ENCODE data around the gene NUP188.

The NUP188 gene

GRCh38 chr9:129036923-129037766 lies 89.6 kb downstream of the NUP188 start:
- Histone ChIP-seq H3K36me3 (ENCODE audit: insufficient read depth, low read length) (peaks cover 12% of the 10 kb centered on the region), H3K4me3 (ENCODE audit: low read depth in 1 of 2, low read length in 2 of 2) (peak overlapping the region; percentile 76 to 96), H3K9ac (ENCODE audit: low read length) (peak overlapping the region; percentile 45), H3K4me1 (ENCODE audit: insufficient read depth, low read length) (peaks cover 13% of the 10 kb centered on the region), H3K27ac (ENCODE audit: low read depth, low read length) (peak overlapping the region; percentile 76), H3K9me3 (ENCODE audit: low read length) (no peaks in the 10 kb centered on the region), H3K27me3 (ENCODE audit: control insufficient read depth in 1 of 2, insufficient read depth in 2 of 2, low read length in 2 of 2) (no peaks in the 10 kb centered on the region)

- H3K36me3 ChIP-seq (ENCODE audit: insufficient read depth, low read length): peaks cover 18% of the 10 kb centered on the region
- H3K4me3 ChIP-seq (ENCODE audit: low read depth in 1 of 2, low read length in 2 of 2): peak overlapping the region; percentile 76 to 96
- H3K9ac ChIP-seq (ENCODE audit: low read length): no peak overlapping the region
- H3K9me3 ChIP-seq (ENCODE audit: low read length): no peaks in the 10 kb centered on the region
- H3K27me3 ChIP-seq (ENCODE audit: control insufficient read depth in 1 of 2, insufficient read depth in 2 of 2, low read length in 2 of 2): no peaks in the 10 kb centered on the region
- H3K27ac ChIP-seq (ENCODE audit: low read depth, low read length): no peak overlapping the region
- peaks cover 13% of the 10 kb centered on the region for H3K4me1 ChIP-seq (ENCODE audit: insufficient read depth, low read length)
These were observed 90.2 kb downstream of the NUP188 start for GRCh38 chr9:129037767-129038098.

DNA sequence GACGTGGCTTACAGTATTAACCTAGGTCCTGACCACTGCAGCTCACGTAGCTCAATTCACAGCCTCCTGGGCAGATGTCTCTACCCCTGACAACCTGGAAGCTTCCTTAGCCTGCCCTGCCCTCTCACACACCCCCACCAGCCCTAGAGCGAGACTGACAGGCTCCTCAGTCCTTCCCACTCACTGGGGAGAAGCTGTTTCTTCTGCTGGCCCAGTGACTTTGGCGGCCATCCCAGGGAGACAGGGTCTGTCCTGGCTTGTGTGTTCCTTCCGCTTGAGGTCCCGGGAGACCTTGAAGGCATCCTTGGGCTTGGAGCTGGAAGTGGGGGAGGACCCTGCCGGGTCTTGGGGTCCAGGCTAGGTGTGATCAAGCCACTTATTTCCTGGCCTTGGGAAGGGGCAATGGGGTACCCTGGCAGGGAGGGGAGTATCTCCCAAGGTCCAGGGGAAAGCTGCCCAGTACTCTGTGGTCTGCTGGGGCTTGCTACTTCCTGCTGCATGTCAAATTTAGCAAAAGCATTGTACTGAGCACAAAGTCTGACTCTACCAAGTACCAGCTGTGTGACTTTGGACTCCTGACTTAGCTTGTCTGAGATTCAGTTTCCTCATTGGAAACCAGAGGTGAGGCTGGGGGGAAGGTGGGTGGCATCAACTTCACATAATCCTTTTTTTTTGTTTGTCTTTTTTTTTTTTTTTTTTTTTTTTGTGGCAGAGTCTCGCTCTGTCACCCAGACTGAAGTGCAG lies 90.8 kb downstream of the NUP188 start:
- H3K4me3 ChIP-seq (ENCODE audit: low read depth in 1 of 2, low read length in 2 of 2): peak overlapping the region; percentile 22 to 76
- H3K27ac ChIP-seq (ENCODE audit: low read depth, low read length): no peak overlapping the region
- no peak overlapping the region for H3K9ac ChIP-seq (ENCODE audit: low read length)

GRCh38 chr9:129040113-129040643 lies 92.7 kb downstream of the NUP188 start:
- Histone ChIP-seq H3K9me3 (ENCODE audit: low read length) (no peaks in the 10 kb centered on the region), H3K4me1 (ENCODE audit: insufficient read depth, low read length) (peaks cover 13% of the 10 kb centered on the region), H3K27ac (ENCODE audit: low read depth, low read length) (no peak overlapping the region), H3K4me3 (ENCODE audit: low read depth in 1 of 2, low read length in 2 of 2) (no peak overlapping the region), H3K9ac (ENCODE audit: low read length) (no peak overlapping the region), H3K36me3 (ENCODE audit: insufficient read depth, low read length) (peaks cover 18% of the 10 kb centered on the region), H3K27me3 (ENCODE audit: control insufficient read depth in 1 of 2, insufficient read depth in 2 of 2, low read length in 2 of 2) (no peaks in the 10 kb centered on the region)

More for the DNA sequence above, 90.8 kb downstream of the NUP188 start:
- peaks cover 18% of the 10 kb centered on the region for H3K36me3 ChIP-seq (ENCODE audit: insufficient read depth, low read length)
- H3K9me3 ChIP-seq (ENCODE audit: low read length): no peaks in the 10 kb centered on the region
- peaks cover 13% of the 10 kb centered on the region for H3K4me1 ChIP-seq (ENCODE audit: insufficient read depth, low read length)
- H3K27me3 ChIP-seq (ENCODE audit: control insufficient read depth in 1 of 2, insufficient read depth in 2 of 2, low read length in 2 of 2): no peaks in the 10 kb centered on the region

- Histone ChIP-seq H3K9me3 (ENCODE audit: low read length) (no peaks in the 10 kb centered on the region), H3K36me3 (ENCODE audit: insufficient read depth, low read length) (peaks cover 18% of the 10 kb centered on the region), H3K27ac (ENCODE audit: low read depth, low read length) (no peak overlapping the region), H3K4me3 (ENCODE audit: low read depth in 1 of 2, low read length in 2 of 2) (no peak overlapping the region), H3K9ac (ENCODE audit: low read length) (no peak overlapping the region), H3K4me1 (ENCODE audit: insufficient read depth, low read length) (peaks cover 13% of the 10 kb centered on the region), H3K27me3 (ENCODE audit: control insufficient read depth in 1 of 2, insufficient read depth in 2 of 2, low read length in 2 of 2) (no peaks in the 10 kb centered on the region)
These were observed 94.5 kb downstream of the NUP188 start for GRCh38 chr9:129042016-129042415.

- no peak overlapping the region for H3K4me3 ChIP-seq (ENCODE audit: low read depth in 1 of 2, low read length in 2 of 2)
- H3K4me1 ChIP-seq (ENCODE audit: insufficient read depth, low read length): no peaks in the 10 kb centered on the region
- no peaks in the 10 kb centered on the region for H3K9me3 ChIP-seq (ENCODE audit: low read length)
- no peak overlapping the region for H3K9ac ChIP-seq (ENCODE audit: low read length)
- H3K27me3 ChIP-seq (ENCODE audit: control insufficient read depth in 1 of 2, insufficient read depth in 2 of 2, low read length in 2 of 2): no peaks in the 10 kb centered on the region
- H3K36me3 ChIP-seq (ENCODE audit: insufficient read depth, low read length): peaks cover 28% of the 10 kb centered on the region
- no peak overlapping the region for H3K27ac ChIP-seq (ENCODE audit: low read depth, low read length)
These were observed 105.1 kb downstream of the NUP188 start for GRCh38 chr9:129052592-129052991.

DNA sequence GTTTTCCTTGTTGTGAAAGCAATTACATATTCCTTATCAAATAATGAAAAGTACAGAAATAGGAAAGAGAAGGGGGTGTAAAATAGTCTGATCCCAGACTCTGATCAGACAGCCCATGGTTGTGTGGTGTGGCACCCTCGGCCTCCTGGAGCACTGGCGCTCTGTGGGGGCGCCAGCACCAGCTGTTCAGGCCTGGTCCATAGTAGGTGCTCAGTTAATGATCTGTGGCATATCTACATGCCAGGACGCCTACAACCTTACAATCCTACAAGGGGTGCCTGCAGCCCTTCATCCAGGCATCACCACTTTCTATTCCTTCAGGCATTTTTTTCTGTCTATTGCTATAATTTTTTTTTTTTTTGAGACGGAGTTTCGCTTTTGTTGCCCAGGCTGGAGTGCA lies 105.5 kb downstream of the NUP188 start:
- no peaks in the 10 kb centered on the region for H3K9me3 ChIP-seq (ENCODE audit: low read length)
- H3K4me1 ChIP-seq (ENCODE audit: insufficient read depth, low read length): no peaks in the 10 kb centered on the region
- H3K4me3 ChIP-seq (ENCODE audit: low read depth in 1 of 2, low read length in 2 of 2): no peak overlapping the region
- no peaks in the 10 kb centered on the region for H3K27me3 ChIP-seq (ENCODE audit: control insufficient read depth in 1 of 2, insufficient read depth in 2 of 2, low read length in 2 of 2)
- H3K27ac ChIP-seq (ENCODE audit: low read depth, low read length): no peak overlapping the region
- peaks cover 25% of the 10 kb centered on the region for H3K36me3 ChIP-seq (ENCODE audit: insufficient read depth, low read length)
- H3K9ac ChIP-seq (ENCODE audit: low read length): no peak overlapping the region

DNA sequence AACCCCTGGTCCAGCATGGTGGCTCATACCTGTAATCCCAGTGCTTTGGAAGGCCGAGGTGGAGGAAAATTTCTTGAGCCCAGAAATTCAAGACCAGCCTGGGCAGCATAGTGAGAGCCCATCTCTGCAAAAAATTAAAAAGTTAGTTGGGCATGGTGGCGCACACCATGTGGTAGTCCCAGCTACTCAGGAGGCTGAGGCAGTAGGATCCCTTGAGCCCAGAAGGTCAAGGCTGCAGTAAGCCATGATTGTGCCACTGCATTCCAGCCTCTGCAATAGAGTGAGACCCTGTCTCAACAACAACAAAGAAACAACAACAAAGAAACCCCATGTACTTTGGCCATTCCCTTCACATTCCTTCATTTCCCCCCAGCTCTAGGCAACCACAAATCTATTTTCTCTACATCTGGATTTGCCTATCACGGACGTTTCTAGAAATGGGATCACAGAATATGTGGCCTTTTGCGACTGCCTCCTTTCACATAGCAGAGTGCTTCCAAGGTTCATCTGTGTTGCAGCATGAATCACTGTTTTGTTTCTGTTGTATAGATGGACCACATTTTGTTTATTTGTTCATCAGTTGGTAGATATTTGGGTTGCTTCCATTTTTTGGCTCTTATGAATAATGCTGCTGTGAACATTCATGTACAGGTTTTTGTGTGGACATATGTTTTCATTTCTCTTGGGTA lies 106.8 kb downstream of the NUP188 start:
- Histone ChIP-seq H3K27ac (ENCODE audit: low read depth, low read length) (no peak overlapping the region), H3K36me3 (ENCODE audit: insufficient read depth, low read length) (peaks cover 17% of the 10 kb centered on the region), H3K27me3 (ENCODE audit: control insufficient read depth in 1 of 2, insufficient read depth in 2 of 2, low read length in 2 of 2) (no peaks in the 10 kb centered on the region), H3K9me3 (ENCODE audit: low read length) (no peaks in the 10 kb centered on the region), H3K9ac (ENCODE audit: low read length) (no peak overlapping the region), H3K4me1 (ENCODE audit: insufficient read depth, low read length) (no peaks in the 10 kb centered on the region), H3K4me3 (ENCODE audit: low read depth in 1 of 2, low read length in 2 of 2) (no peak overlapping the region)
